ENCODE measurements around the gene LGALS3BP.

LGALS3BP gene

DNA sequence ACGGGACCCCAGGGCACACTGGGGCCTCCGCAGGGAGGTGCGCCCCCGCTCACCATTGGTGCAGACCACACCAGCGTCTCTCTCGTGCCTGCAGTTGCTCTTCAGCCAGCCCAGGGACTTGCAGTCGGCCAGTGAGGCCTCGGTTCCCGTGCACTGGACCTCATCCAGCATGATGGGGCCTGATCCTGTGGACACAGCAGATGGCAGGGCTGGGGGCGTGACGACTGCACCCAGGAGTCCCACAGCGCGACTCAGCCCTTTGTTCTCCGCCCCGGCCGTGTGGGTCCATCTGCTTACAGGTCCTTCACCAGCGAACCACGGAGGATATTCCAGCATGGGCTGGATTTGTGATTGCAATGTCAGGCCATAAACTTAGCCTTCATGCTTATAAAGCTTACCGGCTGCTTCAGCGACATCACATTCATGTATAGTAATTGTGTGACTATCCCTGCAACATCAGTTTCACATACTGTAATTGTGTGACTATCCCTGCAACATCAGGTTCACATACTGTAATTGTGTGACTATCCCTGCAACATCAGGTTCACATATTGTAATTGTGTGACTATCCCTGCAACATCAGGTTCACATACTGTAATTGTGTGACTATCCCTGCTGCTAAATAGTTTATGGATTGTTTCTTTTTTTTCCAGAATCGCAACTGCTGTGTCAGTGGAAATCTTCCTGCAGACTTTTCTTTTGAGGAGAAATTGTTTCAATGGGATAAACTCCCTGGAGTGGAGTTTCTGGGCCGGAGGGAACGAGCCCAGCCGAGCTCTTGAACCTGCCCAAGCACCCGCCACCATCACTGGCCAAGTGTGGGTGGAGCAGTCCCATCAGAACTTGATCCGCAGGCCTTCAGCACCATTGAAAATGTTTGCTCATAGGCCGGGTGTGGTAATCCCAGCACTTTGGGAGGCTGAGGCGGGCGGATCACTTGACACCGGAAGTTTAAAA is 4.8 kb downstream of the LGALS3BP start:
- TF ChIP-seq, protein P1, sequence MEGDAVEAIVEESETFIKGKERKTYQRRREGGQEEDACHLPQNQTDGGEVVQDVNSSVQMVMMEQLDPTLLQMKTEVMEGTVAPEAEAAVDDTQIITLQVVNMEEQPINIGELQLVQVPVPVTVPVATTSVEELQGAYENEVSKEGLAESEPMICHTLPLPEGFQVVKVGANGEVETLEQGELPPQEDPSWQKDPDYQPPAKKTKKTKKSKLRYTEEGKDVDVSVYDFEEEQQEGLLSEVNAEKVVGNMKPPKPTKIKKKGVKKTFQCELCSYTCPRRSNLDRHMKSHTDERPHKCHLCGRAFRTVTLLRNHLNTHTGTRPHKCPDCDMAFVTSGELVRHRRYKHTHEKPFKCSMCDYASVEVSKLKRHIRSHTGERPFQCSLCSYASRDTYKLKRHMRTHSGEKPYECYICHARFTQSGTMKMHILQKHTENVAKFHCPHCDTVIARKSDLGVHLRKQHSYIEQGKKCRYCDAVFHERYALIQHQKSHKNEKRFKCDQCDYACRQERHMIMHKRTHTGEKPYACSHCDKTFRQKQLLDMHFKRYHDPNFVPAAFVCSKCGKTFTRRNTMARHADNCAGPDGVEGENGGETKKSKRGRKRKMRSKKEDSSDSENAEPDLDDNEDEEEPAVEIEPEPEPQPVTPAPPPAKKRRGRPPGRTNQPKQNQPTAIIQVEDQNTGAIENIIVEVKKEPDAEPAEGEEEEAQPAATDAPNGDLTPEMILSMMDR (IDR thresholded peaks at IDR 0.05; ENCODE audit: poor library complexity, severe bottlenecking) = no peak
- peaks cover 81% of the 10 kb centered on the region for H3K36me3 ChIP-seq (ENCODE audit: low read depth)
- H3K27me3 ChIP-seq (ENCODE audit: insufficient read depth, poor library complexity, severe bottlenecking) = no peaks in the 10 kb centered on the region
- ATAC-seq (ENCODE audit: low read depth) (peak; percentile 32), DNase-seq (ENCODE audit: low spot score) (peak; percentile 84)
- H3K9me3 ChIP-seq (ENCODE audit: severe bottlenecking) = no peaks in the 10 kb centered on the region
- H3K27ac ChIP-seq (ENCODE audit: poor library complexity, severe bottlenecking) = peak overlapping the region; percentile 67
- H3K4me1 ChIP-seq (ENCODE audit: insufficient read depth, poor library complexity, severe bottlenecking) = peaks cover 38% of the 10 kb centered on the region
- no peak overlapping the region for H3K4me3 ChIP-seq (ENCODE audit: severe bottlenecking)

DNA sequence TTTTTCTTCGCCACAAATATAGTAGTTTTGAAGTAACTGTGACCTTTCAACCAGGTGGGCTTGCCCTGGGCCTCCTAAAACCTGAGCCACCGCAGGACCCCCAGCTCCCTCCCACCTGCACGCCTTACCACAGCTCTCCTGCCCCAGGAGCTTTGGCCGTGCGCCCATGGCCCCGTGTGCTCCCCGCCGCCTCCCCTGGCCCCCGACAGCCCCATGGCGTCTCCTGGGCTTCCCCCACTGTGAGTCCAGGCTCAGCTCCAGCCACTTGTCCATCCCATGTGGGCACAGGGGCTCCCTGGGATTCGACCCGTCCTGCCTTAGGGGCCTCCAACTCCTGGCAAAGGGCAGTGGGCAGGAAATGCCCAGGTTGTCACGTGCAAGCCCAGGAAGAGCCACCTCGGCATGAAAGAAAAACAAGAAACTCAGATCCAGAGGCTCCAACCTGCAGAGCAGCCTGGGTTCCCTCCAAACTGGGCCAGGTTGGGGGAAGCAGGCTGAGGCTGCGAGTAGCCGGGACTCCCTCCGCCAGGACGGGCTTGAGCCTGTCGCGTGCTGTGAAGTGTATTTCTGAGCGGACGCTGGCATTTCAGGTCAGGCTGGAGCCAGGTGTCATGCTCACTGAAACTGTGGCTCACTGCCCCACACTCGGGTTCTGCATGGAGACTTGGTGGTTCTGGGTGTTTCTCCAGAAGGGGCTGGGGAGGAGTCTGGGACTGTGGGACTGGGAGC is 5.8 kb downstream of the LGALS3BP start:
- Histone ChIP-seq H3K27ac (ENCODE audit: poor library complexity, severe bottlenecking) (peak overlapping the region; percentile 67), H3K36me3 (ENCODE audit: low read depth) (peaks cover 83% of the 10 kb centered on the region), H3K9me3 (ENCODE audit: severe bottlenecking) (no peaks in the 10 kb centered on the region), H3K27me3 (ENCODE audit: insufficient read depth, poor library complexity, severe bottlenecking) (no peaks in the 10 kb centered on the region), H3K4me3 (ENCODE audit: severe bottlenecking) (no peak overlapping the region), H3K4me1 (ENCODE audit: insufficient read depth, poor library complexity, severe bottlenecking) (peaks cover 37% of the 10 kb centered on the region)
- TF ChIP-seq, protein P1 (IDR thresholded peaks at IDR 0.05; ENCODE audit: poor library complexity, severe bottlenecking) = no peak
- ATAC-seq (ENCODE audit: low read depth) (no peak), DNase-seq (ENCODE audit: low spot score) (no peak)

DNA sequence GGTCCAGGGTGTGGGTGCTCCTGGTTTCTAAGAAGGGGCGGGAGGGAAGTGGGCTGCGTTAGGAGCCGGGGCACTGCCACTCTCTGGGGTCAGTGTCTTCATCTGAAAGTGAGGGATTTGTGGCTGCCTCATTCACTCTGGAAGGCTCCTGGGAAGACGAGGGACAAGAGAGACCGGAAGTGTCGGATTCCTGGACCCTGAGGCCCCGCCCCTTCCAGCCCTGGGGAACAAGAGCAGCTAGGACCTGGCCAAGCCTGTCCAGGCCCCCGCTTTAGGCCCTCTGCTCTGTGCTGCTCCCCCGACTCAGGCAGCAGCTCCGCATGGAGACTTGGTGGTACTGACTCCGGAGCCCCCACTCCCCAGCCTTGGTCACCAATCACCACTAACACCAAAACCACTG is 6.5 kb downstream of the LGALS3BP start:
- Histone ChIP-seq H3K27ac (ENCODE audit: poor library complexity, severe bottlenecking) (peak overlapping the region; percentile 67), H3K4me1 (ENCODE audit: insufficient read depth, poor library complexity, severe bottlenecking) (peaks cover 32% of the 10 kb centered on the region), H3K27me3 (ENCODE audit: insufficient read depth, poor library complexity, severe bottlenecking) (no peaks in the 10 kb centered on the region), H3K36me3 (ENCODE audit: low read depth) (peaks cover 84% of the 10 kb centered on the region), H3K4me3 (ENCODE audit: severe bottlenecking) (no peak overlapping the region), H3K9me3 (ENCODE audit: severe bottlenecking) (no peaks in the 10 kb centered on the region)
- TF ChIP-seq, protein P1 (IDR thresholded peaks at IDR 0.05; ENCODE audit: poor library complexity, severe bottlenecking) = no peak
- DNase-seq (ENCODE audit: low spot score) (no peak), ATAC-seq (ENCODE audit: low read depth) (no peak)

DNA sequence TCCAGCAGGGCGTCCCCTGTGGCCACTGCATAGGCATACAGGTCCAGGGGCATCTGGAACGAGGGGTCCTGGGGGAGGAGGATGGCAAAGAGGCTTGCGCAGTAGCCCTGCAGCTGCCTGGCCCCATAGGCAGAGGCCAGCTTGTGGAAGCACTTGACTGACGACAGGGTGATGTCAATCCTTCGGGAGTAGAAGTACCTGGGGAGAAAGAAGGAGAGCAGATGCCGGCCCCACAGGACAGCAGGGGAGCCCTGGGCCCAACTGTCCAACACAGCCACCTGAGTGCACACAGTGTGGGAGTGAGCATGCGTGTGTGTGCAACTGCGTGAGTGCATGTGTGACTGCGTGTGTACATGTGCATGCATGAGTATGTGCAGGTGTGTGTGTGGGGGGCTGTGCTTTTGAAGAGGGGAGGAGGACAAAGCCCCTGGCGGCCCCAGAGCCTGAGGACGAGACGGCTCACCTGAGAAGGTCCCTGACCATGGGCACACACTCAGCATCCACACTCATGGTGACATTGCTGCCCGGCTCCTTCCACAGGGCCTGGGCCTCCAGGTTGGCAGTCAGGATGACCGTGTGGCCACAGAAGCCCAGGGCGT is 7.1 kb downstream of the LGALS3BP start:
- Histone ChIP-seq H3K4me3 (ENCODE audit: severe bottlenecking) (no peak overlapping the region), H3K9me3 (ENCODE audit: severe bottlenecking) (no peaks in the 10 kb centered on the region), H3K27me3 (ENCODE audit: insufficient read depth, poor library complexity, severe bottlenecking) (no peaks in the 10 kb centered on the region), H3K36me3 (ENCODE audit: low read depth) (peaks cover 83% of the 10 kb centered on the region), H3K4me1 (ENCODE audit: insufficient read depth, poor library complexity, severe bottlenecking) (peaks cover 28% of the 10 kb centered on the region), H3K27ac (ENCODE audit: poor library complexity, severe bottlenecking) (peak overlapping the region; percentile 67)
- no peak for DNase-seq (ENCODE audit: low spot score)
- TF ChIP-seq, protein P1 (IDR thresholded peaks at IDR 0.05; ENCODE audit: poor library complexity, severe bottlenecking) = no peak
- no peak for ATAC-seq (ENCODE audit: low read depth)
